Stimulated activated CD4-positive, alpha-beta T cell treated with anti-CD3 and anti-CD28 coated beads, Interleukin-1b, Interleukin-23, amount 100 ng/mL, for 48 hours (primary cell): ENCODE data around the gene GFRA1.
"Not testable (repeated sequence)": the region's sequence is repeated elsewhere in the genome, so short reads cannot be mapped to it uniquely, and the experiment has no call there.

Experiments
- DNase-seq: peaks from one replicate; pipeline ENCODE4 v3.0.0-alpha.2; 2020

Gene GFRA1

GRCh38 chr10:116055917-116056252 is 217.1 kb downstream of the GFRA1 start:
- DNase-seq: no peak

GRCh38 chr10:116055252-116055916 is 217.6 kb downstream of the GFRA1 start:
- DNase-seq: no peak

- DNase-seq: no peak
Measured at GRCh38 chr10:116053910-116054309, 219.1 kb downstream of the GFRA1 start.

- not testable (repeated sequence) for DNase-seq
Measured at GRCh38 chr10:116053009-116053730, 219.8 kb downstream of the GFRA1 start.

DNA sequence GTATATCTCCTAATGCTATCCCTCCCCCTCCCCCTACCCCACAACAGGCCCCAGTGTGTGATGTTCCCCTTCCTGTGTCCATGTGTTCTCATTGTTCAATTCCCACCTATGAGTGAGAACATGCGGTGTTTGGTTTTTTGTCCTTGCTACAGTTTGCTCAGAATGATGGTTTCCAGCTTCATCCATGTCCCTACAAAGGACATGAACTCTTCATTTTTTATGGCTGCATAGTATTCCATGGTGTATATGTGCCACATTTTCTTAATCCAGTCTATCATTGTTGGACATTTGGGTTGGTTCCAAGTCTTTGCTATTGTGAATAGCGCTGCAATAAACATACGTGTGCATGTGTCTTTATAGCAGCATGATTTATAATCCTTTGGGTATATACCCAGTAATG is 220.5 kb downstream of the GFRA1 start:
- not testable (repeated sequence) for DNase-seq

- DNase-seq: no peak
Measured at GRCh38 chr10:116049974-116050304, 223.1 kb downstream of the GFRA1 start.

DNA sequence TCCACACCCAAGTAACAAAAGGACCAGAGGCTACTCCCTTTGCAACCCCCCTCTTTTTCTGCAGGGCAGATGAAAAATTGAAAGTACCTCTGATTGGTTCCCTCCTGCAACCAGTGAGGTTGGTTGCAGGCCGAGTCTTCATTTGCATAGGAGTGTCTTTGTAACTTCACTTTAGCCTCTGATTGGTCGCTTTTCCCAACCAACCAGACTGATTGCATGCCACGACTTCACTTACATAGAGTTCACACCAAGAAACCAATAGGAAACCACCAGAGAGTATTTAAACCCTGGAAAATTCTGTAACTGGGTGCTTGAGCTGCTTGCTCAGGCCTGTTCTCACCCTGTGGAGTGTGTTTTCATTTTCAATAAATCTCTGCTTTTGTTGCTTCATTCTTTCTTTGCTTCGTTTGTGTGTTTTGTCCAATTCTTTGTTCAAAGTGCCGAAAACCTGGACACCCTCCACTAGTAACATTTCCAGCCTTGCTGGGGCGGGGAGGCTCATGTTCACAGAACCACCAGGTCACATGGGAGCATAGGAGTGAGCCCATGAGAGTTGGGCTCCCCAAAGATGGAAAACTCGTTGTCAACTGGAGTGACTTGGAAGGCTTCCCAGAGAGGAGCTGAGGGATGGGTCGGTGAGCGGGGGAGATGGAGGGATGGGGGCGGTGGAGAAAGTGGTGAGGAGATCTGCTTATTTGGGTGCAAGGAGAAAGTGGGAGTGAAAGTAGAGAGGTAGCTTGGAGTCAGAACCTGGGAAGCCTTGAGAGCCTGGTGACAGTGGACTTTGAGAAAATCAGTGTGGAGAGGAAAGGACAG is 223.6 kb downstream of the GFRA1 start:
- no peak for DNase-seq

DNA sequence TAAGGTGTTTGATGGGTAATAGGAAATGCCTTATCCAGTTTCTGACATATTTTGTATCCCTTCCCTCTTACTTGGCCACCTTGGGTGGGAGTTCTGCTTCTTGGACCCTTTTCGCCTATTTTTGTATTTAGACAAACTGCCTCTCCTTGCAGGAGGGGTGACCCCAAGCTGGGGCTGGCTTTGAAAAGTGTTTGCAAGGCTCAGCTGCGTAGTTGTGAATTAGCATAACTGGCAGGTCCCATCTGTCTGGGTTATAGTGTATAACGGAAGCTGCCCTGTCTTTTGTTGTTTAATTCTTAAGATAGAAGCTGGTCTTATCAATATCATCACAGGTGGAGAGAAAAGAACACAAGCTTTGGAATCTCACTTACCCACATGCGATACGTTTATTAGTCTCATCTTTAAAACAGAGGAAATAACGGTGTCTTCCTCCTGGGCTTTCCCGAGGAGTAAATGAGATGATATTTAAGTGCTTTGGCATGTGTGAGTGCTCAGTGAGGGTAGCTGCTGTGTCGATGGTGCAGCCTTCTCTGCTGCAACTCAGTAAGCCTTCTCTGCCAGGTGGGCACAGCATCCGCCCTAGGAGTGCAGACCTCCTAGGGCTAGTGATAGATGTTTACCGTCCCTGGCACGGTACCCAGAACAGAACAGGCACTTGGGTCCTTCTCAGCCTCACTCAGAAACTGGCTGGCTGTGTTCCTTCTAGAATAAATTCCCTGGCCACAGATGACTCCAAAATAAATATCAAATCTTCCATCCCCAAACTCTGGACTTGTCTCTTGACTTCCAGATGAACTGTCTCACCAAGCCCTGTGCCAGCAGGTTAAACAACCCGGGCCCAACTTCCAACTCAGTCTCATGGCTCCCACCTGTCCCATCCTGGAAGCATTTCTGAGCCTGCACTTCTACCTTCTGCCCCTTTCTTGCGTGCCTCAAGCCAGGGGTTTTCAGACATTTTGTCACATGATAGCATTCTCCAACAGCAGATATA is 227.3 kb downstream of the GFRA1 start:
- DNase-seq: no peak

DNA sequence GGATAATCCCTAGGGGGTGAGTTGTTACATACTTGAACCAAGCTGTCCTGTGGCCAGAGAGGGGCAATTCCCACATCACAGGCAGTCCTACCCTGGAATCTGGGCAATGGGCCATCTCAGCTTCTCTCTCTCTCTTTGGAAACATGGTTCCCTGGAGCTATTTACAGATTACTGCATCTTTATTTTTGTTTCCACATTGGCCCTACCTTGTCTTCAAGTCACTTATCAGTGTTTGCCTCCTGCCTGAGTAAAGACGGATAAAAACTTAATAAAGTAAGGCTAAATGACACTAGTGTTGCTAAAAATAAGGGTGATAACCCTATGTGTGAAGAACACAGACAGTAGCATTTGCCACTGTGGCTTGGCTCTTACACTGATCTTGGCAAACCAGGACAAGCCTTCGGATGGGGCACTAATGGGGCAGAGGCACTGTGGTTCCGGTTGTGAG is 228.2 kb downstream of the GFRA1 start:
- no peak for DNase-seq

DNA sequence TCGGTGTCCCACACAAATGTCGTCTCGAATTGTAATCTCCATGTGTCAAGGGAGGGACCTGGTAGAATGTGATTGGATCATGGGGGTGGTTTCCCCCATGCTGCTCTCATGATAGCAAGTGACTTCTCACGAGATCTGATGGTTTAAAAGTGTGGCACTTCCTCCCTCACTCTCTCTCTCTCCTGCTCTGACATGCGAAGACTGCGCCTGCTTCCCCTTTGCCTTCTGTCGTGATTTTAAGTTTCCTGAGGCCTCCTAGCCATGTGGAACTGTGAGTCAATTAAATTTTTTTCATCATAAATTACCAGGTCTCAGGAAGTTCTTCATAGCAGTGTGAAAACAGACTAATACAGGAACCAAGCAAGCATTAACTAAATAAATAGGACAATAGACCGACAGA is 229.1 kb downstream of the GFRA1 start:
- DNase-seq: no peak

DNA sequence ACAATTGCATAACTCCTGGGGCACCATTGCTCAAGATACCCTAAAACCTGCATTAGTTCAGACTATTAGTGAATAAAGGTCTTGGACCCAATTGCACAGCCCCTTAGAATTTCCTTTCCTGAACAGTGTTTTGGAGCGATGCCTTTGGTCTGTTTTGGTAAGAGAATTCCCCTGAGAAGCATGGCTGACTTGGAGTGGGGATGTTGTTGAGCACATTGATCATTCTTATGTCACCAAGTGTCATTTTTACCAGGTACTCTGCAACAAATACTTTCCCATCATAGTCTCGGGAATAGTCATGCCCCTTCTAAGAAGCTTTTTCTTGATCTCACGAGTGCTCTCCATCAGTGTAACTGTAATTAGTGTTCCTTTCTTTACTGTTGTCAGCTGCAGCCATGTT is 229.7 kb downstream of the GFRA1 start:
- DNase-seq: no peak

- no peak for DNase-seq
Measured at GRCh38 chr10:116041948-116042347, 231.1 kb downstream of the GFRA1 start.

- no peak for DNase-seq
Measured at GRCh38 chr10:116039612-116040011, 233.4 kb downstream of the GFRA1 start.

- DNase-seq: no peak
Measured at GRCh38 chr10:116038259-116038658, 234.7 kb downstream of the GFRA1 start.

GRCh38 chr10:116035406-116035805 is 237.6 kb downstream of the GFRA1 start:
- DNase-seq: not testable (repeated sequence)

- no peak for DNase-seq
Measured at GRCh38 chr10:116030576-116030975, 242.4 kb downstream of the GFRA1 start.

DNA sequence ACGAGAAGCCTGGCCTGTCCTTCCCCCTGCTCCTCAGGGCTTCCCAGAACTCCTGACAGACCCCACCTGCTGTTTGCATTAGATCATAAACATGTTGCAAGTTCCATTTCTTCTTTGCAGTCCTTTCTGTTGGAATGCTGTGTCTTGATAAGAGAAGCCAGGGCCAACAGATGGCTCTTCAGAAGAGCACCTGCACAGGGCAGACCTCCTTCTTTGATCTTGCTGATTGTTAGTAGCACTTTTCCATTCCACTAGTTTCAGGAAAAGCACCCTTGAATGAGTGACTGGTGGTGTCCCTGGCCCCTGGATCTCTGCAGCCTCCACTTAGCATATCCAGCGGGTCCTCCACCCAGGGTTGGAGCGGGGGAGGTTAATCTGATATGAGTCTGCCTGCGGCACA is 243.2 kb downstream of the GFRA1 start:
- DNase-seq: no peak

DNA sequence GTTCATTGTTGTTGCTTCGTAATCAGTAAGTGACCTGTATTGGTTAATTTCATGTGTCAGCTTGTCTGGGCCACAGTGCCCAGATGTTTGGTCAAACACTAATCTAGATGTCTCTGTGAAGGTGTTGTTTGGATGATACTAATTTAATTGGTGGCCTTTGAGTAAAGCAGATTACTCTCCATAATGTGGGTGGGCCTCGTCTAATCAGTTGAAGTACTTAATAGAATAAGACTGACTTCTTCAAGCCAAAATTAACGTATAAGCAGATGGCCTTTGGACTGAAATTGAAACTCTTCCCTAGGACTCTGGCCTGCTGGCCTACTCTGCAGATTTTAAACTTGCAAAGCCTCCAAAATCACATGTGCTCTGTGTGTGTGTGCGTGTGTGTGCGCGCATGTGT is 245.7 kb downstream of the GFRA1 start:
- no peak for DNase-seq

DNA sequence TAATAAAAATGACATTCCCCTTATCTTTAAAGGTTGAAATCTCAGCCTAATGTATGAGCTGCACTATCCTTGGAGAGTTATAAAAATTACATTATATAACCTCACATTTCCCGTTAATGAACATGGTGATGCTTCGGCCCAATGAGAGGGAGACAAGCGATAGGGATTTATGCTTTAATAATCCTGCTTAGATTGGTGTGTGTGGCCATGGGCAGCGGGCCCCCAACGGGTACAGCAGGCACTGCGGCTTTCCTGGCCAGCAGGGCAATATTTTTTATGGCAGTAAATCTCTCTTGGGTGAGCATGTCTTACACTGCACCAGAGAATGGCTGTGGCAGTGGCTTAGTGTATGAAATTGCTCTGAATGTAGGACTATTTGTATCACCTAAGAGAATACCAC is 246.3 kb downstream of the GFRA1 start:
- no peak for DNase-seq

DNA sequence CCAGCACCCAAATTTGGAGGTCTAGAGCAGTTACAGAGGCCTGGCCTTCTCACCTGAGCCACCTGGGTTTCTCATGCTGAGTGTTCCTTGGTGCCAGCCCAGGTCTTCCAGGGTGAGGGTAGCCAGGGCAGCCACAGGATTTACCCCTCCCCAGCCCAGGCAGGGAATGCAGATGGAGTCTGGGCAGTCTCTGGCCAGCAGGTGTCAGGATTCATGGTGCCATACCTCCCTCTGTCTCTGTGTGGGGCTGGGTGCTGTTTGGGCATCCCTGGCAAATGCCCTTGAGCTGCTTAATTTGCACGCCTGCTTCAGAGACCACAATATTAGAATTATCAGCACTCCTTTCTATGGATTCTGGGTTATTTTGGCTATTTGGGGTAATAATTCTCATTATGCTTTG is 246.7 kb downstream of the GFRA1 start:
- DNase-seq: no peak

GRCh38 chr10:116024271-116024878 is 248.6 kb downstream of the GFRA1 start:
- DNase-seq: no peak

DNA sequence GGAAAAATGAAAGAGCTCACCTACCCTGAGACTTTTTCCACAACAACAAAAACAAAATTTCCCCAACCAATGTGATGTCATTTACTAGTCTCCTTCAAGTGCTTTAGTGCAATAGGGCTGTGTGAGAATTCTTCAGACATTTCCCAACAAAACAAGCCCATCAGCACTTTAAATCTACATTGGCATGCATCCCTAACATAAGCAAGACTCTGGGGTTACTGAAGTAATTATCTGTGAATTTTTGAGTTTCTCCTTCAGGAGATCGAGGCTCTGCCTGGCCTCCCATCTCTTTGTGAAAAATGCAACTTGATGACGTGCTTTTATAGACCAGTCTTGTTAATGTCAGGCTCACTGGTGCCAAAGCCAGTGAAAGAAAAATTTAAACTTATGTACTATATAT is 255.6 kb downstream of the GFRA1 start:
- DNase-seq: no peak
